Stimulated activated CD8-positive, alpha-beta memory T cell treated with anti-CD3 and anti-CD28 coated beads, Interleukin-4, amount 100 ng/mL, for 1 hour (primary cell): ENCODE data around the gene TPSB2.

Source experiments
- DNase-seq, 2 donors: peaks; one replicate each; pipeline ENCODE4 v3.0.0-alpha.2; 2020; ENCODE audit warnings: low read depth in 2 of 2, low spot score in 1 of 2

The TPSB2 gene

DNA sequence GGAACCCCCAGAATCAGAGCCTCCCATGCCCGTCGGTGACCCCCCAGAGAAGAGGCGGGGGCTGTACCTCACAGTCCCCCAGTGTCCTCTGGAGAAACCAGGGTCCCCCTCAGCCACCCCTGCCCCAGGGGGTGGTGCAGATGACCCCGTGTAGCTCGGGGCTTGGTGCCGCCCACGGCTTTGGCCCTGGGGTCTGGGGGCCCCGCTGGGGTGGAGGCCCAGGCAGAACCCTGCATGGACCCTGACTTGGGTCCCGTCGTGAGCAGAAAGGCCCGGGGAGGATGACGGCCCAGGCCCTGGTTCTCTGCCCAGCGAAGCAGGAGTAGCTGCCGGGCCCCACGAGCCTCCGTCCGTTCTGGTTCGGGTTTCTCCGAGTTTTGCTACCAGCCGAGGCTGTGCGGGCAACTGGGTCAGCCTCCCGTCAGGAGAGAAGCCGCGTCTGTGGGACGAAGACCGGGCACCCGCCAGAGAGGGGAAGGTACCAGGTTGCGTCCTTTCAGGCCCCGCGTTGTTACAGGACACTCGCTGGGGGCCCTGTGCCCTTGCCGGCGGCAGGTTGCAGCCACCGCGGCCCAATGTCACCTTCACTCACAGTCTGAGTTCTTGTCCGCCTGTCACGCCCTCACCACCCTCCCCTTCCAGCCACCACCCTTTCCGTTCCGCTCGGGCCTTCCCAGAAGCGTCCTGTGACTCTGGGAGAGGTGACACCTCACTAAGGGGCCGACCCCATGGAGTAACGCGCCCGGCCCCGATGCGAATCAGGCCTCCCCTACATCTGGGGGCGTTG lies 8.9 kb downstream of the TPSB2 start:
- DNase-seq, result no peak

DNA sequence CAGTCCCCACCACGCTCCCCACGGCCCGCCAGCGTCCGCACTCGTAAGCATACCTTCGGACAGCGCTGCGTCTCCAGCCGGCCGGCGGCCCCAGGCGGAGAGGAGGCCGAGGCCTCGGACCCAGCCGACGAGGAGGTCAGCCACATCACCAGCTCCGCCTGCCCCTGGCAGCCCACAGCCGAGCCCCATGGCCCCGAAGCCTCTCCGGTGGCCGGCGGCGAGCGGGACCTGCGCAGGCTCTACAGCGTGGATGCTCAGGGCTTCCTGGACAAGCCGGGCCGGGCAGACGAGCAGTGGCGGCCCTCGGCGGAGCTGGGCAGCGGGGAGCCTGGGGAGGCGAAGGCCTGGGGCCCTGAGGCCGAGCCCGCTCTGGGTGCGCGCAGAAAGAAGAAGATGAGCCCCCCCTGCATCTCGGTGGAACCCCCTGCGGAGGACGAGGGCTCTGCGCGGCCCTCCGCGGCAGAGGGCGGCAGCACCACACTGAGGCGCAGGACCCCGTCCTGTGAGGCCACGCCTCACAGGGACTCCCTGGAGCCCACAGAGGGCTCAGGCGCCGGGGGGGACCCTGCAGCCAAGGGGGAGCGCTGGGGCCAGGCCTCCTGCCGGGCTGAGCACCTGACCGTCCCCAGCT lies 9.8 kb downstream of the TPSB2 start:
- no peak for DNase-seq

DNA sequence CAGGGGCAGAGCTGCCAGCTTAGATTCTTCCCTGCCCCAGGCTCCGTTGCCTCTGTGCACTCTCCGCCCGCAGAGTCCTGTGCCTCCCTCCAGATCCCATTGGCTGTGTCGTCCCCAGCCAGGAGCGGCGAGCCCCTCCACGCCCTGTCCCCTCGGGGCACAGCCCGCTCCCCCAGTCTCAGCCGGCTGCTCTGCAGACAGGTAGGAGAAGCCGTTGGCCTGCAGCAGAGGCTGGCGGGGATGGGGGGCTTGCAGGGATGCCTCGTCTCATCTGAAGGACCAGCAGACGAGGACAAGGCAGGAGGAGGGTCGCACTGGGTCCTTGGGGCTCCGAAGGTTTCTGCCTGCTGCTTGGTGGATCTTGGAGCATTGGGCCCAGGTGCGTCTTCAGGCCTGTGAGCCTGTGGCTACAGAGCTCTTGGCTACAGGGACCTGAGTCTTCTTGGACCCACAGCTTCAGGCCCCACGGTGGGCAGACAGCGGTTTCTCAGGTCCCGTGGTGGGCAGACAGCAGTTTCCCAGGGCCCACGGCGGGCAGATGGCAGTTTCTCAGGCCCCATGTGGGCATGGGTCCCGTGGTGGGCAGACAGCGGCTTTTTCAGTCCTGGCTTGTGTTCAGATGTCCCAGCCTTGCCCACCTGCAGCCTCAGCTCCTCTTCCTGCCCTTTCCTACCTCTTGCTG lies 10.9 kb downstream of the TPSB2 start:
- DNase-seq, result no peak

DNA sequence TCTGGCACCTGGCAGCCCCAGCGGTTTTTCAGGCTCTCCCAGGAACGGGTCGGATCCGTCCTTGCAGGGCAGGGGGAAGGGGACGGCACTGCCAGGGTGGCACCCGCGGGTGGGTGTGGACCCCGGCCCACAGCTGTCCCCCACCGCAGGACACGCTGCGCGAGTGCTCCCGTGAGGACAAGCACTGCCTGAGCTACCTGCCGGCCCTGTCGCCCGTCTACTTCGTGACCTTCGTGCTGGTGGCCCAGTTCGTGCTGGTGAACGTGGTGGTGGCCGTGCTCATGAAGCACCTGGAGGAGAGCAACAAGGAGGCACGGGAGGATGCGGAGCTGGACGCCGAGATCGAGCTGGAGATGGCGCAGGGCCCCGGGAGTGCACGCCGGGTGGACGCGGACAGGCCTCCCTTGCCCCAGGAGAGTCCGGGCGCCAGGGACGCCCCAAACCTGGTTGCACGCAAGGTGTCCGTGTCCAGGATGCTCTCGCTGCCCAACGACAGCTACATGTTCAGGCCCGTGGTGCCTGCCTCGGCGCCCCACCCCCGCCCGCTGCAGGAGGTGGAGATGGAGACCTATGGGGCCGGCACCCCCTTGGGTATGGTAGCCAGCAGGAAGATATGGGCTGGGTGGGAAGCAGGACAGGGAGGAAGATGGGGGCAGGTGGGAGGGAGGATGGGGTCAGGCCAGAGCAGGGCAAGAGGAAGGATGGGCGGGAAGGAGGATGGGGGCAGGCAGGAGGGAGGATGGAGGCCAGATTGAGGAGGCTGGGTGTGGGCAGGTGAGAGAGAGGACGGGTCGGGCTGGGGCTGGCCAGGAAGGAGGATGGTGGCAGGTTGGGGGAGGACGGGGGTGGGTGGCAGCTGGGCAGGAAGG lies 11.7 kb downstream of the TPSB2 start:
- DNase-seq, result no peak

DNA sequence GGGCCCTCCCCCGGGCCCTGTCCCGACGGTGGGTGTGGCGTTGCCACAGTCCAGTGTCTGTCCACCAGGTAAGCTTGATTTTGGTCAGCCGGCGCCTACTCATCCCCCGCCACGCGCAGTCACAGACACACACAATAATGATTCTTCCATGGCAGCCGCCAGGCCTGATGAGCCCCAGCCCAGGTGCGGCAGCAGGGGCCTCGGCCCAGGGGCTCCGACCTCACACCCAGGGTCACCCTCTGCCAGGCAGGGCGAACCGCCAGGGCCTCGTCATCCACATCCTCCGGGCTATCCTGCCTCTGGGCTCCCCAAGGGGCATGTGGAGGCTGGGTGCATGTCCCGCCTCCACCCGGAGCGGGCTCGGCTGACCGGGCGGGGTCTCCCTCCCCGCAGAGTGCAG lies 12.5 kb downstream of the TPSB2 start:
- DNase-seq, result no peak

DNA sequence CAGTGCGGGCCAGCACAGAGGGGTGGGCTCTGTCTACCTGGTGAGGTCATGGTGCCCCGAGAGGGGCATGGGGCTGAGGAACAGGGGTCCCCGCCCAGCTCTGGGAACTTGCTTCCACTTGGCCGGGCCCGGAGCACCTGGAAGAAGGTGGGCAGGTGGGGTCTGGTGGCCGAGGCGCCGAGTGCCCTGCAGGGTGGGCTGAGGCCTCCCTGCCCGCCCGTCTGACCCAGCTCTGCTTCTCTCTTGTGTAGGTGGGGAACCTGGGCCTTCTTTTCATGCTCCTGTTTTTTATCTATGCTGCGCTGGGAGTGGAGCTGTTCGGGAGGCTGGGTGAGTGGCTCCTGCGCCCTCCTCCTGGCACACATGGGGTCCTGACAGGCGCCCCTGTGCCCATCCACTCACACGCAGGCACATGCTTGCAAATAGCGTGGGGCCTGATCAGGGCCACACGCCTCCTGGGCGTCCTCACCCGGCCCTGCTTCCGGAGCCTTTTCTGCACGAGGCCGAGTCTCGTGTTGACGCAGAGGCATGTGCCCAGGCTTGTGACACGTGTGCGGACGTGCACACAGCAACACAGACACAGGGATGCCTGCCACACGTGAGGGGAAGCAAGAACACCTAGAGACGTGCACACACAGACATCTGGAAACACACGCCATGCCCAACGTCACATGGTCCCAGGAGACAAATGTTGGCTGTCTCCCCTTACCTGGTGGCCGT lies 13.1 kb downstream of the TPSB2 start:
- no peak for DNase-seq

DNA sequence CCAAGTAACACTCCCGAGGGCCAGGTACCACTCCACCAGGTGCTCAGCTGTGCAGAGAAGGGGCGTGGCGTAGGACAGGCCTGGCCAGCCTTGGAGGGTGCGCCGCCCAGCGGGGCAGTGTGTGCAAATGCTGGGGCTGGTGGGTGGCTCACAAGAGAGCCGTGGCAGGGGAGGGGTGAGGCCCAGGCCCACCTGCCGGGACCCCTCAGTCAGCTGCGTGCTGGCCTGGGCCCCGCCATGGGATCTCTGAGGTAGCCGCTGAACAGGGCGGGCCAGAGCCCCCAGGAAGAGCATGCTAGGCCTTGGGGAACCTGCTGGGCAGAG lies 13.7 kb downstream of the TPSB2 start:
- no peak for DNase-seq

DNA sequence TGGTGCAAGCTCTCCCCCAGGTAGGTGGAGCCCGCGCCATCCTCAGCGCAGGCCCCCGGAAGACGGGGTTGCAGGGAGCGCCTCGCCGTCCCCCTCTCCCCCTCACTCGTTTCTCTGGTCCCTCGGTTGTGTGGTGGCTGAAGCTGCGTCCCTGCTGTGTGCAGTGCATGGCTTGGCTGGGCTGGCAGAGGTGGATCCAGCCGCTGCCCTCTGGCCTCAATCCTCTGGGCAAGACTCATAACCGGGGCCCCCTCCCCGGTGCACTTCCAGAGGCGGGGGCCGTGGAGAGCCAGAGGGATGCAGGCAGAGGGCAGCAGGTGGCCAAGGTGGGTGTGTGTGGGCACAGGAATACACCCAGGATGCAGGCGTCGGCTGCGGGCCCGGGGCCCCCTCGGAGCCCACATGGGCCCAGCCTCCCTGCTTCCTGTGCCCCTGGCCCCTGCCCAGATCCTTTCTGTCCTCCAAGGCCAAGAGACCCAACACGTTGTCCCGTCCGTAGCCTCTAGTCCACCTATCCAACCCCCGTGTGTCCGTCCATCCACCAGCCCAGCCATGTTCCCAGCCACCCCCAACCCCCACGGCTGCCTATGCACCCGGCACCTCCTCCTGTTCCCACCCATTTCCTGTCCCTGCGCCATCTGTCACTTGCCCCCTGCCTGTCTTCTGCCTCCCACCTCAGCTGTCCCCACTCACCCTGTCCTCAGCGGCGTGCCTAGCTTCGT lies 14.2 kb downstream of the TPSB2 start:
- no peak for DNase-seq

DNA sequence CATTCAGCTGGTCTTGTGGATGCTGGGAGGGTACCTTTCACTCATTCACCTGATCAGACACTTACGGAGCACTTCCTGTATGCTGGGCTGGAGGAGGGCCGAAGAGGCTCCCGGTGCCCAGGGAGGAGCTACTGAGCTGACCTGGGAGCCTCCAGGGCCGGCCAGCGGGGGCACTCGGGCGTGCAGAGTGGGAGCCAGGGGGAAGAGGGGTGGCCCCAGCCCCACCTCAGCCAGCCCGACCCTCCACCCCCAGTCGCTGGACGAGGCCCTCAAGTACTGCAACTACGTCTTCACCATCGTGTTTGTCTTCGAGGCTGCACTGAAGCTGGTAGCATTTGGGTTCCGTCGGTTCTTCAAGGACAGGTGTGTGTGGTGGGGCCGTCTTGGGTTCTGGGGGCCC lies 15.3 kb downstream of the TPSB2 start:
- no peak for DNase-seq

DNA sequence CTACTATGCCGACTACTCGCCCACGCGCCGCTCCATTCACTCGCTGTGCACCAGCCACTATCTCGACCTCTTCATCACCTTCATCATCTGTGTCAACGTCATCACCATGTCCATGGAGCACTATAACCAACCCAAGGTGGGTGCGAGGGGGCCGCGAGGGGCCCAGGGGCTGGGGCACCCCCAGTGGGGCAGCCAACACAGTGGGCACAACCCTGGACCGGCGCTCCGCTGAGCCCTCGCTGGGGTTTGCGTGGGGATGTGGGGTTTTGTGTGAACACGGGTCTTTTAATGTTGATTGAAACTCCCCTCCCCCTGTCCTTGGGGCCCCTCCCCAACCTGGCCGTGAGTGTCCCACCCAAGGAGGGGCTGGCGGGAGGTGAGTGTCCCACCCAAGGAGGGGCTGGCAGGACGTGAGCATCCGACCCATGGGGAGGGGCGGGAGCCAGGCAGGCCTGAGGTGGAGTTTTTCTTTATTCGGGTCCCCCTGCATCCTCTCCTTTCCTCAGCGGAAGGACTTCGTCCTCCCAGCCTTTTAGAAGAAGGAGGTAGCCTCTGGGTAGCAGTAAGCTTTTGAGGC lies 16.1 kb downstream of the TPSB2 start:
- DNase-seq, result no peak

DNA sequence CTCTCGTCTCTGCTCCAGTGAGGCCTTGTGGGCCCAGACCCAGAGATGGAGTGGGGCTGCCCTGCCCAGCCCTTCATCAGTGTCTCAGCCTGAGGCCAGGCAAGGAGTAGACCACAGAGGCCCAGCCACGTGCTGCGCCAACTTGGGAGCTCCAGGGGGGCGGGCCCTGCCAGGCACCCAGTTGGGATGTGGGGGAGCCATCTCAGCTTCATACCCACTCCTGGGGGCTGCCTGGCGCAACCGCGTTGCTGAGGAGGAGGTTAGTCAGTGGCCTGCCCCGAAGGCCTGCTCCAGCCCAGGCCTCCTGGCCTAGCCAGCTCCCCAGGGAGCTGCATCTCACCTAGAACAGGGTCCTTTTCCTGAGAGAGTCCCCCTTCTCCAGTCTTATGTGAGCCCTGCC lies 16.8 kb downstream of the TPSB2 start:
- DNase-seq, result no peak

DNA sequence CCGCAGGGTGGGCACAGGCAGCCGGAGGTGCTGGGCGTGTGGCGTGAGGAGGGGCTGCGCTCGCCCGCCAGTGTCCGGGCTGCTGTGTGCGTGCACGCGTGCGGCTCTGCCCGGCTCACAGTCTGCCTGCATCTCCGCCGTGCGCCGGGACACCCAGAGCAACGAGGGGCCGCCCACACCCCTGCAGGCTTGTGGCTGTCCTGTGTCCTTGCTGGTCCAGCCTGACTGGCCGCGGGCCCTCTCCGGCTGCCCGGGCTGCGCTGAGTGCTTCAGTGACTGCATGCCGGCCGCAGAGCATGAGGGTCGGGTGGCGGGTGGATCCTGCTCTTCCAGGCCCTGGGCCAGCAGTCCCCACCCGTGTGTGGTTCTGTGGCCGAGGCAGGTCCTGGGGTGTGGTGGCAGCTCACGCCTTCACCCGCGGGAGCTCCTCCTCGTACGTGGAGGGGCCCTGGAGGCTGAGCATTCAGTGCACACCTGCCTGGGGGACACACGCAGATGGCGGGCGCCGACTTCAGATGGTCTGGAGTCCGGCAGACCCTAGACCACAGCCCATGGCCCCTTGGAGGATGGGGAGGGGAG lies 17.3 kb downstream of the TPSB2 start:
- DNase-seq, result no peak

DNA sequence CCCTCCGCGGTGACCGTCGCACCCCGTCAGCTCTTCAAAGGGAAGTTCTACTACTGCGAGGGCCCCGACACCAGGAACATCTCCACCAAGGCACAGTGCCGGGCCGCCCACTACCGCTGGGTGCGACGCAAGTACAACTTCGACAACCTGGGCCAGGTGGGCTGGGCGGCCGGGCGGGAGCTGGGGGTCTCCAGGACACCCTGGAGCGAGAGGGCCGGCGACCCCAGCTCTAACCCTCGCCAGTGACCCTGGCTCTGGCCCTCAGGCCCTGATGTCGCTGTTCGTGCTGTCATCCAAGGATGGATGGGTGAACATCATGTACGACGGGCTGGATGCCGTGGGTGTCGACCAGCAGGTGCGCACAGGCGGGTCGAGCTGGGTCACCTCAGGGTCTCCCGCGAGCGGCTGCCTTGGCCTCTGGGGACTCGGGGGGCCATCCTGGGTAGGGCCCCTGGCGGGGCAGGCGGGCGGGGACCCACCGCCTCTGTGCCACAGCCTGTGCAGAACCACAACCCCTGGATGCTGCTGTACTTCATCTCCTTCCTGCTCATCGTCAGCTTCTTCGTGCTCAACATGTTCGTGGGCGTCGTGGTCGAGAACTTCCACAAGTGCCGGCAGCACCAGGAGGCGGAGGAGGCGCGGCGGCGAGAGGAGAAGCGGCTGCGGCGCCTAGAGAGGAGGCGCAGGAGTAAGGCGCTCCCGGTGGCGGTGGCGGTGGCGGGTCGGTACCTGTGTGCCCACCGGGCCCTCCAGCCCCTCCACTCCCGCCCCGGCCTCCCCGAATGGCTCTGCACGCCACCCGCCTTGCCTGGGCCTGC lies 18.3 kb downstream of the TPSB2 start:
- DNase-seq, result no peak

DNA sequence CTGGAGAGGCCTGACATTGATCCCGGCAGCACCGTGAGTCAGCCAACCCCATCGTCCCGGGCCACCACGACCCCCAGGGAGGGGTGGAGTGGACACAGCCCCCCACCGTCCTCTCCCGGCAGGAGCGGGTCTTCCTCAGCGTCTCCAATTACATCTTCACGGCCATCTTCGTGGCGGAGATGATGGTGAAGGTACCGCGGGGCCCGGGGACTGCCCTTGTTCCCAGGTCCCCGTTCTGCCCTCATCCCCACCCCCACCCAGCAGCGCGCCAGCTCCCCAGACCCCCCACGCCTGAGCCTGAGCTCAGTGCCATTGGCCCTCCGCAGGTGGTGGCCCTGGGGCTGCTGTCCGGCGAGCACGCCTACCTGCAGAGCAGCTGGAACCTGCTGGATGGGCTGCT lies 19.5 kb downstream of the TPSB2 start:
- DNase-seq, result no peak

DNA sequence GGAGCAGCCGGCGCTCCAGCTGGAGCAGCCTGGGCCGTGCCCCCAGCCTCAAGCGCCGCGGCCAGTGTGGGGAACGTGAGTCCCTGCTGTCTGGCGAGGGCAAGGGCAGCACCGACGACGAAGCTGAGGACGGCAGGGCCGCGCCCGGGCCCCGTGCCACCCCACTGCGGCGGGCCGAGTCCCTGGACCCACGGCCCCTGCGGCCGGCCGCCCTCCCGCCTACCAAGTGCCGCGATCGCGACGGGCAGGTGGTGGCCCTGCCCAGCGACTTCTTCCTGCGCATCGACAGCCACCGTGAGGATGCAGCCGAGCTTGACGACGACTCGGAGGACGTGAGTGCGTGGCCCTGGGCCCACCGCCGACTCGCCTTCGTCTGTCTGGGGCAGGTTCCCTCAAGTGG lies 20.9 kb downstream of the TPSB2 start:
- DNase-seq, result no peak

DNA sequence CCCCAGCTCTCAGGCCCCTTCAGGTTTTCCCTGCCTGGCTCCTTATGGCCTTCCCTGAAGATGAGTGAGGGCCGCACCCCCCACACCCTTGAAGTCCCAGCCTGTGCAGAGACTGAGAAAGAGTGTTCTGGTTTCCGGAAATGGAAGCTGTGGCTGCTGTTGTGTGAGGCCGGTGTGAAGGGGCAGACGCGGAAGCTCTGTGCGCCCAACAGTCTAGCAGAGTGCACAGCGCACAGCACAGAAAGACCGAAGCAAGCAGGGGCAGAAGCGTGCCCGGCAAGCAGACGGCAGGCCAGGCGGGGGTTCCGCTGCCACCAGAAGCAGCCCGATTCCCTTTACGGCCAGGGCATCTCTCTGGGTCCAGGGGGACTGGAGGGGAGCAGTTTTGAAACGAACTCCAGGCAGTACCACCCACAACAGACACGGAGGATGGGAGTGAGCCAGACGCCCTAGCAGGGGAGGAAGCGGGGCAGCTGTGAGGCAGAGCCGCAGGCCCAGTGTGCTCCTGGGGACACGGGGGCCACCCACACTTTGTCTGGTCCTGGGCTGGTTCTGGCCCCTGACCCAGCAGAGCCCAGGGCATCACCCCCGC lies 21.6 kb downstream of the TPSB2 start:
- DNase-seq, result no peak

DNA sequence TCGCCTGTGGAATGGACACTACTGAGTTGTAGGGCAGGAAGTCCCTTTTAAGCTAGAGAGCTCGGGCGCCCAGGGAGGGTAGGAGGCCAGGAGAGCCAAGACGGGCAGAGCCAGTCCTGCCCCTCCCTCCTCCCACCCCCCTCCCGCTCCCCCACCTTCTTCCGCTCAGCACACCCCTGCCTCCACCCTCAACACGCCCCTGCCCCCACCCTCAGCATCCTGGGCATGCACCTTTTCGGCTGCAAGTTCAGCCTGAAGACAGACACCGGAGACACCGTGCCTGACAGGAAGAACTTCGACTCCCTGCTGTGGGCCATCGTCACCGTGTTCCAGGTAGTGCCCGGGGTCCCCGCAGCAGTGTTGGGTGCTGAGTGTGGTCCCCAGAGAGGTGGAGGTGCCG lies 23.2 kb downstream of the TPSB2 start:
- DNase-seq, result no peak

DNA sequence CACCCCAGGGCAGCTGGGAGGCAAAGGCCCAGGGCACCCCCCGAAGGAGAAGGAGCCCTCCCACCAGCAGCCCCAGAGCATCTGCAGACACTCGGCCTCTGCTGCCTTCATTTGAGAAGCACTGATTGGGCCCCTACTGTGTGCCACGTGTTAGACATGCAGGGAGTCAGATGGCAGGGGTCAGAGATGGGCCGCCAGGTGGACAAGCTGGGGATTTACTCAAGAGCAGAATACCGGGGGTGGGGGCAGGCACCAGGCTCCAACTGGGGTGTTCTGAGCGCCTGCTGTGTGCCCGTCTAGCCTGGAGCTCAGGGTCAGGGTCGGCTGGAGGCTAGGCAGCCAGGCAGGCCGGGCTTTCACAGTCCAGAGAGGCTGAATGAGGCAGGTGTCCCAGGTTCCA lies 23.7 kb downstream of the TPSB2 start:
- no peak for DNase-seq
